Measurements from ENCODE around the gene C1orf159.

The C1orf159 gene

GRCh38 chr1:1127551-1128451, 11.9 kb upstream of the C1orf159 start:
- Histone ChIP-seq H3K27me3 (replicated peaks; ENCODE audit: control insufficient read depth, insufficient read depth, low read length) (no peaks in the 10 kb centered on the region; the same call in 1 of the 2 replicates), H3K4me3 (replicated peaks; ENCODE audit: low read depth, low read length) (no peak overlapping the region), H3K36me3 (ENCODE audit: control insufficient read depth, insufficient read depth, low read length) (no peaks in the 10 kb centered on the region)
- no peak for DNase-seq (ENCODE audit: extremely low read depth, insufficient read length)
- no peak for TF ChIP-seq CTCF (IDR thresholded peaks at IDR 0.05; ENCODE audit: insufficient read depth, low read length, poor library complexity, severe bottlenecking)

GRCh38 chr1:1125945-1126344, 10.1 kb upstream of the C1orf159 start:
- H3K4me3 ChIP-seq (replicated peaks; ENCODE audit: low read depth, low read length) = no peak overlapping the region
- no peak for DNase-seq (ENCODE audit: extremely low read depth, insufficient read length)
- TF ChIP-seq CTCF (IDR thresholded peaks at IDR 0.05; ENCODE audit: insufficient read depth, low read length, poor library complexity, severe bottlenecking) = no peak
- H3K27me3 ChIP-seq (replicated peaks; ENCODE audit: control insufficient read depth, insufficient read depth, low read length) = no peaks in the 10 kb centered on the region; the same call in 1 of the 2 replicates
- no peaks in the 10 kb centered on the region for H3K36me3 ChIP-seq (ENCODE audit: control insufficient read depth, insufficient read depth, low read length)

DNA sequence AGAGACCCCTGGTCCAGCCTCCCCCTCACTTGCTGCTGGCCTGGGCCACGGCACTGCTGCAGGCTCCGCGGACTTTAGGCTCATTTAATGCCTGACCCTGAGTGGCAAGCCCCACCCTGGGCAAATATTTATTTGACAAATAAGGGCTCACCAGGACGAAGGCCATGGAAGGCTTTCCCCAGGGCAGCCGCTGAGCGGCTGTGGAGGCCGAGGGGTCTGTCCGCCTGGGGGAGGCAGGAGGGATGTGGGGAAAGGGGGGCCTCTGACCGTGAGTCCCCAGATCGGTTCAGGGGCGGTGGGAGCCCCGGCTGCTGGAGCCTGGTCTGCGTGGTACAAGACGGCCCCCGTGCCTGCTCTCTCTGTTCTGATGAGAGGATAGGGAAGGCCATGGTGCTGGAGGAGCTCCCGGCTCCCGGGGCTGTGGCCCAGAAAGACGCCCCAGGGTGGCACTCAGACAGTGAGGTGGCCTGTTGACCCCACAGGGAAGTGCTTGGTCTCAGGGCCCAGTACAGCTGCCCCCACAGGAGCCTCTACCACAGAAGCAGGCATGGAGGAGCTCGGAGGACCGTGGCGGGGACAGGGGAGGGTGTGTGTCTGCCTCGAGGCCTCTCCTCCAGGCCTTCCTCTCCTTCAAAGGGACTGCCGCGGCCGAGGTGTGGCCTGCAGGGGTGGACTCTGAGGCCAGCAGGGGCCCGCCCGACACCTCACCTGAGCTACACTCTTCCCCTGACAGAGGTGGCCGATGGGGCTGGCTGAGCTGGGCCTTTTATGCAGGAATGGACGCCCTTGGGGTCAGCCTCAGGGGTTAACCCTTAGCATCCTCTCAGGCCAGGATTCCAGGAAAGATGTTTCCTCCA, 9.1 kb upstream of the C1orf159 start:
- H3K27me3 ChIP-seq (replicated peaks; ENCODE audit: control insufficient read depth, insufficient read depth, low read length) = no peaks in the 10 kb centered on the region; the same call in 1 of the 2 replicates
- DNase-seq (ENCODE audit: extremely low read depth, insufficient read length) = no peak
- H3K36me3 ChIP-seq (ENCODE audit: control insufficient read depth, insufficient read depth, low read length) = no peaks in the 10 kb centered on the region
- H3K4me3 ChIP-seq (replicated peaks; ENCODE audit: low read depth, low read length) = no peak overlapping the region
- no peak for TF ChIP-seq CTCF (IDR thresholded peaks at IDR 0.05; ENCODE audit: insufficient read depth, low read length, poor library complexity, severe bottlenecking)

DNA sequence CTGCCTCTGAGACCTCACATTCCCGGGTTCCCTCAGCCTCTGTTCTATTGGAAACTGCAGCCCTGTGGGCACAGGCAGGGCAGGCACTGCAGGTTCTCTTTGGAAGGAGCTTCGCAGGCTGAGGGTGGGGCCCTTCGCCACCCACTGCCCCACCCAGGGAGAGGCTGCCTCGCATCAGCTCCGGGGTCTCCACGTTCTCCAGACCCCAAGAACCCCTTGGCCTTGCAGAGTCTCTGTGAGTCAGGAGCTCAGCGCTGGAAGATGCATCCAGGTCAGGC, 8.6 kb upstream of the C1orf159 start:
- Histone ChIP-seq H3K36me3 (ENCODE audit: control insufficient read depth, insufficient read depth, low read length) (no peaks in the 10 kb centered on the region), H3K4me3 (replicated peaks; ENCODE audit: low read depth, low read length) (no peak overlapping the region), H3K27me3 (replicated peaks; ENCODE audit: control insufficient read depth, insufficient read depth, low read length) (no peaks in the 10 kb centered on the region; the same call in 1 of the 2 replicates)
- DNase-seq (ENCODE audit: extremely low read depth, insufficient read length) = no peak
- TF ChIP-seq CTCF (IDR thresholded peaks at IDR 0.05; ENCODE audit: insufficient read depth, low read length, poor library complexity, severe bottlenecking) = no peak

- no peak for DNase-seq (ENCODE audit: extremely low read depth, insufficient read length)
- TF ChIP-seq CTCF (IDR thresholded peaks at IDR 0.05; ENCODE audit: insufficient read depth, low read length, poor library complexity, severe bottlenecking) = no peak
- Histone ChIP-seq H3K36me3 (ENCODE audit: control insufficient read depth, insufficient read depth, low read length) (no peaks in the 10 kb centered on the region), H3K4me3 (replicated peaks; ENCODE audit: low read depth, low read length) (no peak overlapping the region), H3K27me3 (replicated peaks; ENCODE audit: control insufficient read depth, insufficient read depth, low read length) (no peaks in the 10 kb centered on the region; the same call in 1 of the 2 replicates)
Measured at GRCh38 chr1:1123581-1124507, 8.0 kb upstream of the C1orf159 start.
